SK-N-MC (cell line): ENCODE data around the gene DLG5.

Source experiments
- EZH2 ChIP-seq: fragments of 200-600 bp; sonication (generic); IDR thresholded peaks from one replicate; pipeline ENCODE4 v1.6.1; 2017; ENCODE audit warnings: antibody characterized with exemption
- POLR2AphosphoS5 ChIP-seq: IDR thresholded peaks from 2 replicates; pipeline ENCODE4 v1.6.1; 2012; ENCODE audit warnings: mild to moderate bottlenecking, low read depth, low read length, borderline replicate concordance

- TF ChIP-seq POLR2AphosphoS5 (no peak), EZH2 (no peak)
Measured at GRCh38 chr10:77910524-77911145, 15.9 kb downstream of the DLG5 start.
